ENCODE results near the gene PATE2. TPM values are rescaled to one million over a fixed set of nuclear protein-coding genes. Genes with fewer than 3 reads are reported as not detected.

Gene PATE2
- not detected for total RNA-seq
- not detected for polyA plus RNA-seq
- 0 to 0.09 (median 0) reads per million in 6 experiments for total RNA-seq

GRCh38 chr11:125778728-125779127 is at the start of gene PATE2:
TSS of gene PATE2 (minus strand) at chr11:125778828. CDS start at chr11:125778773, 55 bp downstream.
- DNase-seq (no peak), ATAC-seq (no peak)
- peaks cover 0 to 18% (median 4%) of the 10 kb centered on the region in 9 donors for H3K9me3 Mint-ChIP-seq
- H3K4me3 Mint-ChIP-seq: peak within 1 kb of the TSS in 2 of 10 donors; percentile 1 to 2
- peaks cover 0 to 39% (median 11%) of the 10 kb centered on the region in 5 donors for H3K27me3 Mint-ChIP-seq
- H3K36me3 Mint-ChIP-seq: no peaks in the 10 kb centered on the region
- H3K4me1 Mint-ChIP-seq: peaks cover 0 to 12% (median 0%) of the 10 kb centered on the region in 4 donors
- POLR2A ChIA-PET: no interaction called here
- peak within 1 kb of the TSS in 1 of 10 donors; percentile 72 for H3K27ac Mint-ChIP-seq

- DNase-seq (no peak), ATAC-seq (no peak)
- Mint-ChIP-seq H3K9me3 (peaks cover 0 to 45% (median 17%) of the 10 kb centered on the region in 9 donors), H3K4me1 (no peaks in the 10 kb centered on the region), H3K4me3 (no peak overlapping the region), H3K27me3 (peaks cover 0 to 4% (median 0%) of the 10 kb centered on the region in 5 donors), H3K36me3 (peaks cover 0 to 2% (median 0%) of the 10 kb centered on the region in 3 donors), H3K27ac (no peak overlapping the region)
- POLR2A ChIA-PET: no interaction called here
Observed at GRCh38 chr11:125807909-125808308, 29.3 kb upstream of the PATE2 start.

GRCh38 chr11:125802387-125802786 is 23.8 kb upstream of the PATE2 start:
- peaks cover 25 to 82% (median 51%) of the 10 kb centered on the region in 9 donors for H3K9me3 Mint-ChIP-seq
- ATAC-seq (no peak), DNase-seq (no peak)
- H3K27ac Mint-ChIP-seq: no peak overlapping the region
- POLR2A ChIA-PET: no interaction called here
- H3K4me3 Mint-ChIP-seq: no peak overlapping the region
- no peaks in the 10 kb centered on the region for H3K4me1 Mint-ChIP-seq
- H3K27me3 Mint-ChIP-seq: peaks cover 5 to 13% (median 10%) of the 10 kb centered on the region in 5 donors
- peaks cover 0 to 52% (median 0%) of the 10 kb centered on the region in 3 donors for H3K36me3 Mint-ChIP-seq

GRCh38 chr11:125799808-125800207 is 21.2 kb upstream of the PATE2 start:
- POLR2A ChIA-PET: no interaction called here
- no peak for DNase-seq
- Mint-ChIP-seq H3K27ac (no peak overlapping the region), H3K27me3 (peaks cover 5 to 18% (median 10%) of the 10 kb centered on the region in 5 donors), H3K9me3 (peaks cover 31 to 95% (median 68%) of the 10 kb centered on the region in 9 donors), H3K36me3 (peaks cover 0 to 76% (median 0%) of the 10 kb centered on the region in 3 donors), H3K4me1 (no peaks in the 10 kb centered on the region), H3K4me3 (no peak overlapping the region)
- no peak for ATAC-seq

GRCh38 chr11:125797641-125798040 is 19.0 kb upstream of the PATE2 start:
- ATAC-seq (no peak), DNase-seq (no peak)
- Mint-ChIP-seq H3K4me1 (no peaks in the 10 kb centered on the region), H3K9me3 (peaks cover 33 to 99% (median 66%) of the 10 kb centered on the region in 9 donors), H3K4me3 (no peak overlapping the region), H3K36me3 (peaks cover 0 to 73% (median 3%) of the 10 kb centered on the region in 3 donors), H3K27ac (no peak overlapping the region), H3K27me3 (peaks cover 5 to 18% (median 10%) of the 10 kb centered on the region in 5 donors)
- POLR2A ChIA-PET: no interaction called here

- Mint-ChIP-seq H3K4me1 (peaks cover 0 to 11% (median 0%) of the 10 kb centered on the region in 4 donors), H3K27ac (no peak overlapping the region), H3K36me3 (peaks cover 2 to 17% (median 3%) of the 10 kb centered on the region in 3 donors), H3K9me3 (peaks cover 13 to 36% (median 20%) of the 10 kb centered on the region in 9 donors), H3K4me3 (no peak overlapping the region), H3K27me3 (peaks cover 0 to 20% (median 8%) of the 10 kb centered on the region in 5 donors)
- POLR2A ChIA-PET: no interaction called here
- ATAC-seq (no peak), DNase-seq (no peak)
Observed at GRCh38 chr11:125790825-125791224, 12.2 kb upstream of the PATE2 start.

GRCh38 chr11:125787827-125788226 is 9.2 kb upstream of the PATE2 start, which contains the start of gene PATE3:
TSS of gene PATE3 (plus strand) at chr11:125788127. CDS start at chr11:125788152, 25 bp downstream.
- peaks cover 0 to 13% (median 4%) of the 10 kb centered on the region in 9 donors for H3K9me3 Mint-ChIP-seq
- H3K27ac Mint-ChIP-seq: no peak within 1 kb of the TSS
- peaks cover 0 to 5% (median 2%) of the 10 kb centered on the region in 3 donors for H3K36me3 Mint-ChIP-seq
- POLR2A ChIA-PET: no interaction called here
- ATAC-seq (no peak), DNase-seq (no peak)
- no peak within 1 kb of the TSS for H3K4me3 Mint-ChIP-seq
- H3K27me3 Mint-ChIP-seq: peaks cover 0 to 17% (median 5%) of the 10 kb centered on the region in 5 donors
- H3K4me1 Mint-ChIP-seq: peaks cover 0 to 19% (median 0%) of the 10 kb centered on the region in 4 donors

GRCh38 chr11:125784678-125785077 is 6.0 kb upstream of the PATE2 start:
- peaks cover 0 to 2% (median 0%) of the 10 kb centered on the region in 3 donors for H3K36me3 Mint-ChIP-seq
- ATAC-seq: no peak
- H3K27ac Mint-ChIP-seq: no peak overlapping the region
- POLR2A ChIA-PET: no interaction called here
- H3K9me3 Mint-ChIP-seq: peaks cover 0 to 18% (median 4%) of the 10 kb centered on the region in 9 donors
- H3K4me1 Mint-ChIP-seq: peaks cover 0 to 19% (median 0%) of the 10 kb centered on the region in 4 donors
- no peak for DNase-seq
- H3K4me3 Mint-ChIP-seq: no peak overlapping the region
- peaks cover 0 to 28% (median 5%) of the 10 kb centered on the region in 5 donors for H3K27me3 Mint-ChIP-seq

GRCh38 chr11:125777309-125777708 is 1.3 kb downstream of the PATE2 start:
- Mint-ChIP-seq H3K4me1 (peaks cover 0 to 12% (median 0%) of the 10 kb centered on the region in 4 donors), H3K27me3 (peaks cover 0 to 40% (median 13%) of the 10 kb centered on the region in 5 donors), H3K9me3 (peaks cover 0 to 7% (median 2%) of the 10 kb centered on the region in 9 donors), H3K4me3 (no peak overlapping the region), H3K36me3 (no peaks in the 10 kb centered on the region), H3K27ac (no peak overlapping the region)
- POLR2A ChIA-PET: no interaction called here
- DNase-seq: no peak
- ATAC-seq: no peak

- Mint-ChIP-seq H3K36me3 (no peaks in the 10 kb centered on the region), H3K27me3 (peaks cover 0 to 42% (median 12%) of the 10 kb centered on the region in 5 donors), H3K4me3 (no peak overlapping the region), H3K9me3 (no peaks in the 10 kb centered on the region), H3K27ac (no peak overlapping the region), H3K4me1 (peaks cover 0 to 10% (median 0%) of the 10 kb centered on the region in 4 donors)
- DNase-seq (no peak), ATAC-seq (no peak)
- POLR2A ChIA-PET: no interaction called here
Observed at GRCh38 chr11:125773516-125773915, 5.1 kb downstream of the PATE2 start.

- H3K4me3 Mint-ChIP-seq: no peak overlapping the region
- H3K27ac Mint-ChIP-seq: no peak overlapping the region
- DNase-seq (no peak), ATAC-seq (no peak)
- peaks cover 0 to 42% (median 13%) of the 10 kb centered on the region in 5 donors for H3K27me3 Mint-ChIP-seq
- POLR2A ChIA-PET: no interaction called here
- H3K36me3 Mint-ChIP-seq: no peaks in the 10 kb centered on the region
- no peaks in the 10 kb centered on the region for H3K9me3 Mint-ChIP-seq
- peaks cover 0 to 10% (median 0%) of the 10 kb centered on the region in 4 donors for H3K4me1 Mint-ChIP-seq
Observed at GRCh38 chr11:125772834-125773505, 5.7 kb downstream of the PATE2 start.

GRCh38 chr11:125770583-125770982 is 8.0 kb downstream of the PATE2 start:
- Mint-ChIP-seq H3K36me3 (no peaks in the 10 kb centered on the region), H3K27me3 (peaks cover 0 to 38% (median 13%) of the 10 kb centered on the region in 5 donors), H3K4me3 (no peak overlapping the region), H3K4me1 (peaks cover 0 to 21% (median 0%) of the 10 kb centered on the region in 4 donors), H3K27ac (no peak overlapping the region), H3K9me3 (no peaks in the 10 kb centered on the region)
- POLR2A ChIA-PET: no interaction called here
- DNase-seq (no peak), ATAC-seq (no peak)

GRCh38 chr11:125768336-125769046 is 10.1 kb downstream of the PATE2 start:
- peak overlapping the region in 2 of 10 donors; percentile 56 to 61 for H3K4me3 Mint-ChIP-seq
- ATAC-seq: no peak
- H3K36me3 Mint-ChIP-seq: no peaks in the 10 kb centered on the region
- POLR2A ChIA-PET: no interaction called here
- H3K4me1 Mint-ChIP-seq: peaks cover 0 to 31% (median 0%) of the 10 kb centered on the region in 4 donors
- peak overlapping the region in 2 of 10 donors; percentile 17 to 48 for H3K27ac Mint-ChIP-seq
- no peak for DNase-seq
- peaks cover 0 to 44% (median 19%) of the 10 kb centered on the region in 5 donors for H3K27me3 Mint-ChIP-seq
- H3K9me3 Mint-ChIP-seq: no peaks in the 10 kb centered on the region

All from naive thymus-derived CD8-positive, alpha-beta T cell (primary cell).